ENCODE results near the gene PRSS57.

The PRSS57 gene

GRCh38 chr19:694481-695351, 536 bp downstream of the PRSS57 start:
- FAIRE-seq (no peak), DNase-seq (ENCODE audit: low spot score) (no peak)

GRCh38 chr19:690203-690602, 5.0 kb downstream of the PRSS57 start:
- FAIRE-seq, result no peak
- no peak for DNase-seq (ENCODE audit: low spot score)

GRCh38 chr19:688992-689391, 6.3 kb downstream of the PRSS57 start:
- DNase-seq (ENCODE audit: low spot score) (no peak), FAIRE-seq (no peak)

DNA sequence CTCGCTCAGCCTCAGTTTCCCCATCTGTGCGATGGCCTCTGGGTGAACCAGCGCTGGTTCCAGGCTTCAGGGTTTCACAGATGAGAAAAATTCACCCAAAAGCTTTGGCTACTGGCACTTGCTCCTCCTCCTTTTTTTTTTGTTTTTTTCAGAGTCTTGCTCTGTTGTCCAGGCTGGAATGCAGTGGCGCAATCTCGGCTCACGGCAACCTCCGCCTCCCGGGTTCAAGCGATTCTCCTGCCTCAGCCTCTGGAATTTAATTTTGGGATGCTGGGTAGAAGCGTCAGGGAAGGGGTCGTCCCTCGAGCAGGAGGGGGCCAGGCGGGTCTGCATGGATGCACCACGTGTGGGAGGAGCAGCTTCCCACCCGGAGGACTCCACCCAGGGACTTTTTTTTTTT, 7.0 kb downstream of the PRSS57 start:
- no peak for FAIRE-seq
- no peak for DNase-seq (ENCODE audit: low spot score)

GRCh38 chr19:687569-688166, 7.6 kb downstream of the PRSS57 start:
- DNase-seq (ENCODE audit: low spot score) (no peak), FAIRE-seq (no peak)

GRCh38 chr19:686589-687297, 8.5 kb downstream of the PRSS57 start:
- DNase-seq (ENCODE audit: low spot score) (no peak), FAIRE-seq (no peak)

- DNase-seq (ENCODE audit: low spot score) (no peak), FAIRE-seq (no peak)
These were observed 9.8 kb downstream of the PRSS57 start for GRCh38 chr19:685454-685931.

- DNase-seq (ENCODE audit: low spot score) (no peak), FAIRE-seq (no peak)
These were observed 12.5 kb downstream of the PRSS57 start for GRCh38 chr19:682678-683320.

GRCh38 chr19:681029-682019, 13.9 kb downstream of the PRSS57 start:
- no peak for DNase-seq (ENCODE audit: low spot score)
- no peak for FAIRE-seq

DNA sequence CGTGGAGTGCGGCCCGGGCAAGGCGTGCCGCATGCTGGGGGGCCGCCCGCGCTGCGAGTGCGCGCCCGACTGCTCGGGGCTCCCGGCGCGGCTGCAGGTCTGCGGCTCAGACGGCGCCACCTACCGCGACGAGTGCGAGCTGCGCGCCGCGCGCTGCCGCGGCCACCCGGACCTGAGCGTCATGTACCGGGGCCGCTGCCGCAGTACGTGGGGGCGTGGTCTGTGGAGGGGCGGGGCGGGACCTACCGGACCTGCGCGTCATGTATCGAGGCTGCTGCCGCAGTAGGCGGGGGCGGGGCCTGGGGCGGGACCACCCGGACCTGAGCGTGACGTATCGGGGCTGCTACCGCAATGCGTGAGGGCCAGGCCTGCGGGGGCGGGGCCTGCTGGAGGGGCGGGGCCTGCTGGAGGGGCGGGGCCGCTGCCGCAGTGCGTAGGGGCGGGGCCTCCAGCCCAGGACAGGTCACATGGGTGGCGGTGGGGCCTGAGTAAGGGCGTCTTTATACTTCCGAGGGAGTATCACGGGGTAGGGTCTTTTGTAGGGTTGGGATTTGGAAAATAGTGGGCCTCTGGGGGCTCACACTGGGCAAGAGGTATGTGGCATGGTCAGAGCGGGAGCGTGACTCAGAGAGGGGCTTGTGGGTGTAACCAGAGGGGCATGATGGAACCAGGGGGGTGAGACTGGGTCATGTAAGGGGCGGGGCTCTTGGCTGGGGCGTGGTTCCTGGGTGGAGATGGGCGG, 14.8 kb downstream of the PRSS57 start:
- DNase-seq (ENCODE audit: low spot score), result peak; percentile 96
- FAIRE-seq, result no peak

DNA sequence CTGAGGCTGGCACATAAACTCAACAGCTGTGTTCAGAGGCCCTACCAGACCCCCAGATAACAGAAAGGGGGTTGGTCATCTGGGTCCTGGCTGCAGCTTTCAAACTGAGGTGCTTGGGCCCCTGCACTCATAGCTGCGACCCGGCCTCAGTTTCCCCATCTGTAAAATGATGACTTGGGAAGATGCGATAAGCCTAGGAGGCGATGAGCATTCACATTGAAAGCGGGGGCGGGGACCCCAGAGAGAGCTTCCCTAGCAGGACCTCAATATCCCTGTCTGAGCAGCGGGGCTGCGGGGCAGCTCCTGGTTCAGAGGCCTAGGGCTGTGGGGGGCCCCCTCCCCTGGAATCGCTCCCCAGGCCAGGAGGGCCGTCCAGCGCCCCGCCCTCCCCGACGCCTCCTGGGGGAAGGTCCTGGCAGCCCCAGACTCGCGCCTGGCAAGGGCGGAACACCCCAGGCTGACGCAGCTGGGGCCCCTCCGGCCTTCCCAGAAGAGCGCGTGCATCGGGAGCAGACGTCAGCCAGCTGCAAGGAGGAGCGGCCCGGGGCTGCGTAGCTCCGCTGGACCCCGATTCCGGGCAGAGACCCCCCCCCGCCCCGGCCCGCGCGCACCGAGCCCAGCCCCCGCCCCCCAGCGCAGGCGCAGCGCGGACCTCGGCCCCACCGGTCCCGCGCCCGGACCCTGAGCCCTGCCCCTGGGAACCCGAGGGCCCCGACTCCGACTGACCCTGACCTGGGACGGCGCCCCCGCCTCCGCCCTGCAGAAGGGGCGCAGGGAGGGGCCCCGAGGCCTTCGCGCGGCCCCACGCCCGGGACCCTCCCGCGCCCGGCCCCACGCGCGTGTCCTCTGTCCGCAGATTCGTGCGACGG, 15.6 kb downstream of the PRSS57 start:
- DNase-seq (ENCODE audit: low spot score) (peak; percentile 29), FAIRE-seq (no peak)

DNA sequence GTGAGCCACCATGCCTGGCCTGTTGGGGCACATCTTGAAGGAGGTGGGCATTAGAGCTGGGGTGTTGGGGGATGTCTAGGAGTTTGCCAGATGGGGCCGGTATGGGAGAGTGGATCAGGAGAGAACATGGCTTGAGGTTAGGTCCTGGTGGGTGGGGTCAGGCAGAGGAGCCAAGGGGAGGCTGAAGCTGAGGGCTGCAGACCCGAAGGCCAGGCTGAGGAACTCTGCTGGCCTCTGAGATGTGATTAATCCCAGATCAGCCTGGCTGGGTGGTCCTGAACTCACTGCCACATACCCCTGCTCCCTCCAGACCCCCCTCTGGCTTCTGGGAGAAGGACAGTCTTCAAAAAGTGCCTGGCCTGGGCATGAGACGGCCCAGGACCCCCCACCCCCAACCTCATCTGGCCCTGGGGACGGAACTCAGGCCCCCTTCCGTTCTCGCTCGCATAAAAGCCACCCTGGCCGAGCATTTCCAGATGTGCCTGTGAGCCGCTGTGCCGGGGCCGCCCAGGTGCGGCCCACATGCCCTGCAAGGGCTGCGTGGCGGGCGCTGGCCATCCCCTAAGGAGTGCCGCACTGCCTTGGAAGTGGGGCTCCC, 16.4 kb downstream of the PRSS57 start:
- DNase-seq (ENCODE audit: low spot score) (no peak), FAIRE-seq (no peak)

- FAIRE-seq (no peak), DNase-seq (ENCODE audit: low spot score) (peak; percentile 9)
These were observed 17.4 kb downstream of the PRSS57 start for GRCh38 chr19:677601-678436.

DNA sequence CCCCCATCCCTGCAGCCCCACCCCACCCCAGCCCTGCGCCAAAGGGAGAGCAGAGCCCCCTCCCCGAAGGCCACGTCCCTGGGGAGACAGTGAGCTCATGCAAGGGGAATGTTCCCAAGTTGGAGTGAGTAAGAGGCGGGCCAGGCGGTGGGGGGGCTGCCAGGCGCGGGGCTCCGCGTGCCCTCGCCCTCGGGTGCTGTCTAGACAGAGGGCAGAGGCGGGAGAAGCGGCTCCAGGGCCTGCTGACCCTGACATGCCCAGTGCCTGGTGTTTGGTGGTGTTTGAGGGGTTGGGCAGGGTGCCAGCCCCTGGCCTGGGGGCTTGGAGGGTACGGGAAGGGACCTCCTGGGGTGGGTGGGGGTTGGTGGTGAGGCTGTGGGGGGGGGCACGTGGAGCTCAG, 18.1 kb downstream of the PRSS57 start:
- FAIRE-seq (peak; percentile 55), DNase-seq (ENCODE audit: low spot score) (peak; percentile 92)

GRCh38 chr19:676339-677105, 18.7 kb downstream of the PRSS57 start, which contains the start of gene FSTL3:
Gene FSTL3, plus strand, starts transcription at chr19:676392. Its CDS starts 32 bp downstream, at chr19:676424.
- DNase-seq (ENCODE audit: low spot score) (peak; percentile 67), FAIRE-seq (no peak)

DNA sequence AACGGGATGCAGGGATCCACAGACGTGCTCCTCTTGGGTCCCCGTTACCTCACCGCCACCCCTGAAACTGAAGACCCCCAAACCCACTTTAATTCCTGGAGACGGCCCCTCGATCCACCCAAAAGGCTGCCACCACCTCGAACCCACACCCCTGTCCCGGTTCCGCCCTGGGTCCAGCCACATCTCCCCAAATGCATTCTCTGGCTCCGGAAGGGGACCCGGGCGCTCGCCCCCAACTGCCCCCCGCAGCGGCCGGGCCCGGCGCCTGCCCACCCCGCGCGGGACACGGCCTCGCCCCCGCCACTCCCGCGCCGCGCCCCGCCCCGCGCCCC, 19.3 kb downstream of the PRSS57 start:
- FAIRE-seq (no peak), DNase-seq (ENCODE audit: low spot score) (no peak)

Measured in RCC 7860 (cell line).